ENCODE data around the gene LTBP2.

DNA sequence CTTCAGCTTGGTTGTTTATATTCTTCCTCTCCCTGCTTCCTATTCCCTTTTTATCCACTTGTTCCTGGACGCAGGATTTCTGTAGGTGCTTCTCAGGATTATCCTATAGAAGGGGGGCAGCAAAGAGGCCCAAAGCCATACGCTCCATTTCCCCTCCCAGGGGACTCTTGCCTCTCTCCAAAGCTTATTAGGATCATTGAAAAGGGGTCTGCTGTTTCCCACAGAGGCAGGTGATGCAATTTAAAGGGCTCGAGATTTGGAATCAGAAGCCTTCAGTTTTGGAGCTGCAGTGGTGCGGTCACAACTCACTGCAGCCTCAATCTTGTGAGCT is 154.5 kb downstream of the LTBP2 start:
- no peak for TF ChIP-seq GLMP (CRISPR knock-in tag; IDR thresholded peaks at IDR 0.05; ENCODE audit: borderline replicate concordance)
- TF ChIP-seq JUND (CRISPR knock-in tag; IDR thresholded peaks at IDR 0.05): no peak
- TF ChIP-seq, protein P1, sequence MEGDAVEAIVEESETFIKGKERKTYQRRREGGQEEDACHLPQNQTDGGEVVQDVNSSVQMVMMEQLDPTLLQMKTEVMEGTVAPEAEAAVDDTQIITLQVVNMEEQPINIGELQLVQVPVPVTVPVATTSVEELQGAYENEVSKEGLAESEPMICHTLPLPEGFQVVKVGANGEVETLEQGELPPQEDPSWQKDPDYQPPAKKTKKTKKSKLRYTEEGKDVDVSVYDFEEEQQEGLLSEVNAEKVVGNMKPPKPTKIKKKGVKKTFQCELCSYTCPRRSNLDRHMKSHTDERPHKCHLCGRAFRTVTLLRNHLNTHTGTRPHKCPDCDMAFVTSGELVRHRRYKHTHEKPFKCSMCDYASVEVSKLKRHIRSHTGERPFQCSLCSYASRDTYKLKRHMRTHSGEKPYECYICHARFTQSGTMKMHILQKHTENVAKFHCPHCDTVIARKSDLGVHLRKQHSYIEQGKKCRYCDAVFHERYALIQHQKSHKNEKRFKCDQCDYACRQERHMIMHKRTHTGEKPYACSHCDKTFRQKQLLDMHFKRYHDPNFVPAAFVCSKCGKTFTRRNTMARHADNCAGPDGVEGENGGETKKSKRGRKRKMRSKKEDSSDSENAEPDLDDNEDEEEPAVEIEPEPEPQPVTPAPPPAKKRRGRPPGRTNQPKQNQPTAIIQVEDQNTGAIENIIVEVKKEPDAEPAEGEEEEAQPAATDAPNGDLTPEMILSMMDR (CRISPR knock-in tag; IDR thresholded peaks at IDR 0.05): no peak
- TF ChIP-seq, protein P2, sequence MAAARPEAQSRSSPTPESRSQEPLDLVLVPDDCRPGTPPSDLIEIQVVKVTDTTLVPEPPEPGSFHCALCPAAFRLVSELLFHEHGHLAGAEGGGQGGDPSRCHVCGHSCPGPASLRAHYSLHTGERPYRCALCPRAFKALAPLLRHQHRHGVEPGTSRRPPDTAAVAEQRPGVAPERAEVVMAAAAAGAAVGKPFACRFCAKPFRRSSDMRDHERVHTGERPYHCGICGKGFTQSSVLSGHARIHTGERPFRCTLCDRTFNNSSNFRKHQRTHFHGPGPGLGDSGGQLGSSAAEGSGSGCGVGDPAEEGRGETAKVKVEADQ (CRISPR knock-in tag; IDR thresholded peaks at IDR 0.05; ENCODE audit: borderline replicate concordance): no peak
- no peak for TF ChIP-seq ZNF180 (CRISPR knock-in tag; IDR thresholded peaks at IDR 0.05; ENCODE audit: borderline replicate concordance, low read depth)
- TF ChIP-seq ELK4 (CRISPR knock-in tag; IDR thresholded peaks at IDR 0.05; ENCODE audit: borderline replicate concordance): no peak
- no peak for TF ChIP-seq ATF1 (CRISPR knock-in tag; IDR thresholded peaks at IDR 0.05)
- TF ChIP-seq, protein P3, sequence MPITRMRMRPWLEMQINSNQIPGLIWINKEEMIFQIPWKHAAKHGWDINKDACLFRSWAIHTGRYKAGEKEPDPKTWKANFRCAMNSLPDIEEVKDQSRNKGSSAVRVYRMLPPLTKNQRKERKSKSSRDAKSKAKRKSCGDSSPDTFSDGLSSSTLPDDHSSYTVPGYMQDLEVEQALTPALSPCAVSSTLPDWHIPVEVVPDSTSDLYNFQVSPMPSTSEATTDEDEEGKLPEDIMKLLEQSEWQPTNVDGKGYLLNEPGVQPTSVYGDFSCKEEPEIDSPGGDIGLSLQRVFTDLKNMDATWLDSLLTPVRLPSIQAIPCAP (CRISPR knock-in tag; IDR thresholded peaks at IDR 0.05; ENCODE audit: low read depth): no peak
- TF ChIP-seq JUN (CRISPR knock-in tag; IDR thresholded peaks at IDR 0.05): no peak

Data from HepG2 (cell line).